IMR-90 (cell line): ENCODE data around the gene TSGA10IP. TPM values are rescaled to one million over a fixed set of nuclear protein-coding genes. Genes with fewer than 3 reads are reported as not detected.
A peak's percentile ranks its signal among the peaks of the same experiment; 100 is the strongest.

ENCODE experiments used
- ATAC-seq: fragments of 200-7000 bp; cut with Tn5 transposase; 2 replicates; pipeline ENCODE4 v1.9.1; 2020; ENCODE audit warnings: low read depth, mild to moderate bottlenecking, moderate library complexity
- BruUV-seq: library from RNA; stranded (reverse); fragments of 400-500 nt; replicated peaks from 2 replicates; lab custom pipeline; 2021; lab: Mats Ljungman, UMichigan
- CTCF ChIA-PET: fragments of 300-600 bp; formaldehyde crosslinking; extraction: SDS; loops from one replicate; lab custom pipeline; 2021; ENCODE audit warnings: antibody characterized with exemption; lab: Yijun Ruan, JAX
- POLR2A ChIA-PET: fragments of 300-600 bp; sonication (Branson Sonifier 250); formaldehyde crosslinking; loops from one replicate; lab custom pipeline; 2022; ENCODE audit warnings: antibody characterized with exemption; ENCODE audit not compliant: unreplicated experiment; lab: Charles Lee
- DNase-seq: peaks from one replicate; pipeline ENCODE4 v3.0.0; 2013
- H2AFZ ChIP-seq: replicated peaks from 2 replicates; pipeline ENCODE3; 2013; ENCODE audit warnings: low read length, mild to moderate bottlenecking; ENCODE audit not compliant: poor library complexity
- H2AK5ac ChIP-seq: 2 replicates; pipeline ENCODE4 v1.6.1; 2013; ENCODE audit warnings: low read depth, low read length, inconsistent platforms
- H2AK9ac ChIP-seq: replicated peaks from 2 replicates; pipeline ENCODE3; 2013; ENCODE audit warnings: mild to moderate bottlenecking, low read depth, low read length, moderate library complexity; ENCODE audit not compliant: poor library complexity
- H2BK120ac ChIP-seq: 2 replicates; pipeline ENCODE4 v1.6.1; 2013; ENCODE audit warnings: low read depth, low read length, inconsistent platforms
- H2BK15ac ChIP-seq: 3 replicates; pipeline ENCODE4 v1.6.1; 2013; ENCODE audit warnings: low read depth, low read length, inconsistent platforms
- H2BK20ac ChIP-seq: 2 replicates; pipeline ENCODE4 v1.6.1; 2013; ENCODE audit warnings: low read depth, mild to moderate bottlenecking, inconsistent platforms, low read length, moderate library complexity
- H2BK5ac ChIP-seq: 2 replicates; pipeline ENCODE4 v1.6.1; 2013; ENCODE audit warnings: mild to moderate bottlenecking, low read depth, low read length, inconsistent platforms; ENCODE audit not compliant: poor library complexity, severe bottlenecking
- H3K14ac ChIP-seq: replicated peaks from 2 replicates; pipeline ENCODE4 v1.6.1; 2013; ENCODE audit warnings: low read depth, low read length, inconsistent platforms
- H3K18ac ChIP-seq: 2 replicates; pipeline ENCODE4 v1.6.1; 2013; ENCODE audit warnings: low read depth, low read length, control low read depth
- H3K23ac ChIP-seq: 2 replicates; pipeline ENCODE4 v1.6.1; 2013; ENCODE audit warnings: low read depth, low read length, inconsistent platforms
- H3K27ac ChIP-seq: 2 replicates; pipeline ENCODE4 v1.5.1; 2013; ENCODE audit warnings: mild to moderate bottlenecking, control low read depth, low read length; ENCODE audit not compliant: insufficient read depth
- H3K27me3 ChIP-seq: 2 replicates; pipeline ENCODE4 v1.6.1; 2013; ENCODE audit warnings: low read length; ENCODE audit not compliant: control insufficient read depth, insufficient read depth
- H3K36me3 ChIP-seq: 2 replicates; pipeline ENCODE4 v1.6.1; 2013; ENCODE audit warnings: low read length, mixed read lengths; ENCODE audit not compliant: control insufficient read depth, insufficient read depth
- H3K4ac ChIP-seq: 2 replicates; pipeline ENCODE4 v1.6.1; 2013; ENCODE audit warnings: low read depth, low read length, inconsistent platforms
- H3K4me1 ChIP-seq: 2 replicates; pipeline ENCODE4 v1.6.1; 2013; ENCODE audit warnings: low read length, mixed read lengths; ENCODE audit not compliant: control insufficient read depth, insufficient read depth
- H3K4me2 ChIP-seq: 2 replicates; pipeline ENCODE4 v1.6.1; 2013; ENCODE audit warnings: low read depth, mild to moderate bottlenecking, control low read depth, low read length, moderate library complexity
- H3K4me3 ChIP-seq: 2 replicates; pipeline ENCODE4 v1.5.1; 2013; ENCODE audit warnings: low read depth, mild to moderate bottlenecking, control low read depth, low read length, moderate library complexity; ENCODE audit not compliant: insufficient read depth
- H3K56ac ChIP-seq: 2 replicates; pipeline ENCODE4 v1.6.1; 2013; ENCODE audit warnings: low read length, inconsistent platforms; ENCODE audit not compliant: insufficient read depth; ENCODE audit errors: extremely low read depth
- H3K79me1 ChIP-seq, 2 experiments: 2 replicates each; pipeline ENCODE4 v1.6.1; 2013; ENCODE audit warnings: low read length in 2 of 2, inconsistent platforms in 1 of 2, low read depth in 1 of 2
- H3K9ac ChIP-seq: 2 replicates; pipeline ENCODE4 v1.6.1; 2013; ENCODE audit warnings: low read depth, low read length, control low read depth
- H3K9me1 ChIP-seq: 2 replicates; pipeline ENCODE4 v1.6.1; 2013; ENCODE audit warnings: low read length, inconsistent platforms; ENCODE audit not compliant: insufficient read depth
- H3K9me3 ChIP-seq: 2 replicates; pipeline ENCODE4 v1.6.1; 2013; ENCODE audit warnings: low read length; ENCODE audit not compliant: control insufficient read depth, insufficient read depth
- H4K20me1 ChIP-seq: 2 replicates; pipeline ENCODE4 v1.6.1; 2013; ENCODE audit warnings: low read length, inconsistent platforms; ENCODE audit not compliant: insufficient read depth
- H4K5ac ChIP-seq: 2 replicates; pipeline ENCODE4 v1.6.1; 2013; ENCODE audit warnings: mild to moderate bottlenecking, low read depth, low read length, control low read depth
- H4K8ac ChIP-seq, 2 experiments: 2 replicates each; pipeline ENCODE4 v1.6.1; 2013; ENCODE audit warnings: low read depth in 2 of 2, low read length in 2 of 2, control low read depth in 1 of 2, inconsistent platforms in 1 of 2
- H4K91ac ChIP-seq: 2 replicates; pipeline ENCODE4 v1.6.1; 2013; ENCODE audit warnings: low read depth, low read length, inconsistent platforms; ENCODE audit not compliant: insufficient read depth
- MAZ ChIP-seq: IDR thresholded peaks from 2 replicates; pipeline ENCODE4 v1.6.1; 2012; ENCODE audit warnings: low read depth, mild to moderate bottlenecking, low read length, improper control_type of control experiment, moderate library complexity, borderline replicate concordance
- RFX5 ChIP-seq: IDR thresholded peaks from 2 replicates; pipeline ENCODE4 v1.8.0; 2012; ENCODE audit warnings: low read depth, mild to moderate bottlenecking, low read length, moderate library complexity
- SMC3 ChIP-seq: fragments of 150-350 bp; IDR thresholded peaks from 2 replicates; pipeline ENCODE4 v1.6.1; 2016; ENCODE audit warnings: low read depth, mild to moderate bottlenecking, antibody characterized with exemption, low read length, moderate library complexity
- WGBS, 2 experiments: methylation state at CpG; one replicate each; pipeline versions ENCODE4 v1.1.5 to v1.1.7; 2013; ENCODE audit warnings: missing lambda C conversion rate in 2 of 2; ENCODE audit not compliant: insufficient read length in 1 of 2; ENCODE audit errors: extremely low coverage in 2 of 2; 5-methylcytosine and 5-hydroxymethylcytosine counted together
- dilution Hi-C: fragments of 300-500 bp; cut with HindIII; formaldehyde crosslinking; loops from one replicate; pipeline ENCODE4 v1.14.3; 2018; ENCODE audit warnings: low sequenced_read_pairs; ENCODE audit not compliant: unreplicated experiment
- in situ Hi-C: fragments of 300-500 bp; cut with MboI; formaldehyde crosslinking; loops from 3 replicates; pipeline ENCODE4 v1.14.3; 2019; ENCODE audit warnings: low sequenced_read_pairs, inconsistent platforms, mixed read lengths
- intact Hi-C: fragments of 100-400 bp; cut with micrococcal nuclease; formaldehyde crosslinking; loops from 2 replicates; pipeline ENCODE4 v1.10.0; 2022
- polyA plus RNA-seq, 3 experiments: library from polyadenylated mRNA; depleted of rRNA; stranded (reverse); fragments of >200 nt; gene quantifications; 2 replicates each; pipeline ENCODE4 v1.2.3, GENCODE V29; 2012; ENCODE audit warnings: low replicate concordance in 1 of 3
- total RNA-seq: library from RNA; depleted of rRNA; stranded (reverse); fragments of >200 nt; gene quantifications from 2 replicates; pipeline ENCODE4 v1.2.3, GENCODE V29; 2012

TSGA10IP gene
- total and polyA plus RNA-seq, 2 of the 4 experiments (the other 2 are of a cell fraction), result 0.21 TPM; not detected in 1

- H2BK15ac ChIP-seq, result no peak overlapping the region
- H3K79me1 ChIP-seq, result peaks cover 0 to 10% of the 10 kb centered on the region in 2 experiments; a peak in 2 of 4 replicates
- no peak overlapping the region for H3K56ac ChIP-seq
- peaks cover 8% of the 10 kb centered on the region for H3K9me1 ChIP-seq
- DNase-seq, result no peak
- POLR2A ChIA-PET, result no interaction called here
- no peak overlapping the region for H3K4me2 ChIP-seq
- H3K9me3 ChIP-seq, result no peaks in the 10 kb centered on the region
- CTCF ChIA-PET, result no interaction called here
- no peak overlapping the region for H2AK9ac ChIP-seq
- intact Hi-C loops (no loop called here), in situ Hi-C loops (no loop called here), dilution Hi-C loops (no loop called here)
- no peak overlapping the region for H2BK5ac ChIP-seq
- WGBS, 2 experiments, result 82% methylated on average over 2 of the region's 4 CpGs; no CpG with 5 or more reads in 1 of the 2 experiments
- no peak overlapping the region for H4K91ac ChIP-seq
- no peak overlapping the region for H3K23ac ChIP-seq
- TF ChIP-seq RFX5 (no peak), SMC3 (no peak), MAZ (no peak)
- ATAC-seq, result no peak
- no peak overlapping the region for H4K8ac ChIP-seq
- H2BK20ac ChIP-seq, result no peak overlapping the region
- no peak overlapping the region for H3K14ac ChIP-seq
- H3K36me3 ChIP-seq, result no peaks in the 10 kb centered on the region
- H2BK120ac ChIP-seq, result no peak overlapping the region
- no TSS peak for BruUV-seq
- no peak overlapping the region for H3K18ac ChIP-seq
- H4K5ac ChIP-seq, result no peak overlapping the region
- H4K20me1 ChIP-seq, result no peaks in the 10 kb centered on the region
- H3K4ac ChIP-seq, result no peak overlapping the region
- peaks cover 1% of the 10 kb centered on the region for H3K4me1 ChIP-seq
- H3K4me3 ChIP-seq, result no peak overlapping the region
- peaks cover 3% of the 10 kb centered on the region; the same call in 1 of the 2 replicates for H3K27me3 ChIP-seq
- H3K9ac ChIP-seq, result no peak overlapping the region
- no peak overlapping the region for H3K27ac ChIP-seq
- peak overlapping the region; percentile 14 for H2AFZ ChIP-seq
- H2AK5ac ChIP-seq, result no peak overlapping the region
Observed at GRCh38 chr11:65946655-65947054, 1.4 kb downstream of the TSGA10IP start.
